GM12878 (cell line): Measurements from ENCODE around the gene IFIH1. TPM values are rescaled to one million over a fixed set of nuclear protein-coding genes. Genes with fewer than 3 reads are reported as not detected.

Source experiments
- ATAC-seq: fragments of 200-7000 bp; cut with Tn5 transposase; 3 replicates; pipeline ENCODE4 v1.9.1; 2020; ENCODE audit warnings: mild to moderate bottlenecking, moderate library complexity
- BruUV-seq: library from RNA; stranded (reverse); fragments of 400-500 nt; replicated peaks from 2 replicates; lab custom pipeline; 2021; lab: Mats Ljungman, UMichigan
- CTCF ChIA-PET: fragments of 300-600 bp; sonication (Branson Sonifier 250); formaldehyde crosslinking; extraction: SDS; loops from one replicate; lab custom pipeline; 2021; ENCODE audit warnings: inconsistent platforms; lab: Yijun Ruan, JAX
- POLR2A ChIA-PET: fragments of 350-600 bp; formaldehyde crosslinking; extraction: SDS; loops from one replicate; lab custom pipeline; 2021; ENCODE audit warnings: inconsistent platforms; lab: Charles Lee
- RAD21 ChIA-PET: fragments of 300-600 bp; sonication (Branson Sonifier 250); formaldehyde crosslinking; loops from one replicate; lab custom pipeline; 2023; ENCODE audit warnings: antibody characterized with exemption; ENCODE audit not compliant: unreplicated experiment; lab: Charles Lee
- SMC1A ChIA-PET: fragments of 300-600 bp; sonication (Branson Sonifier 250); formaldehyde crosslinking; loops from one replicate; lab custom pipeline; 2023; ENCODE audit not compliant: unreplicated experiment, uncharacterized antibody; lab: Charles Lee
- DNase-seq: peaks from one replicate; pipeline ENCODE4 v3.0.0-alpha.2; 2011; ENCODE audit warnings: low read depth, low spot score
- FAIRE-seq: peaks from 3 replicates; lab custom pipeline; 2011; peaks lifted over from hg19 to GRCh38; lab: Jason Lieb, UNC
- H2AFZ ChIP-seq: 2 replicates; pipeline ENCODE4 v1.6.0; 2011; ENCODE audit warnings: low read depth, low read length, control low read depth; ENCODE audit not compliant: control insufficient read depth
- H3K27ac ChIP-seq: 2 replicates; pipeline ENCODE4 v1.5.1; 2011; ENCODE audit warnings: control low read depth; ENCODE audit not compliant: control insufficient read depth, insufficient read depth
- H3K27me3 ChIP-seq, 2 experiments: replicated peaks in 1 of 2; 2 replicates each; pipeline versions ENCODE4 v1.6.0 to v1.6.1; 2011; ENCODE audit warnings: low read length in 1 of 2; ENCODE audit not compliant: control insufficient read depth in 2 of 2, insufficient read depth in 2 of 2
- H3K36me3 ChIP-seq, 2 experiments: 2 replicates each; pipeline ENCODE4 v1.5.1; 2011; ENCODE audit warnings: low read length in 1 of 2; ENCODE audit not compliant: control insufficient read depth in 2 of 2, insufficient read depth in 2 of 2
- H3K4me1 ChIP-seq: 2 replicates; pipeline ENCODE4 v1.6.1; 2011; ENCODE audit warnings: mild to moderate bottlenecking, low read length, moderate library complexity, mixed read lengths; ENCODE audit not compliant: control insufficient read depth, insufficient read depth
- H3K4me2 ChIP-seq: 2 replicates; pipeline ENCODE4 v1.6.0; 2011; ENCODE audit warnings: control low read depth; ENCODE audit not compliant: control insufficient read depth, insufficient read depth
- H3K4me3 ChIP-seq: fragments of 200-600 bp; sonication (generic); 2 replicates; pipeline ENCODE4 v1.5.1; 2016
- H3K79me2 ChIP-seq: 2 replicates; pipeline ENCODE4 v1.6.0; 2011; ENCODE audit warnings: low read length; ENCODE audit not compliant: control insufficient read depth, insufficient read depth
- H3K9ac ChIP-seq: 2 replicates; pipeline ENCODE4 v1.8.0; 2011; ENCODE audit warnings: low read length, control low read depth, mixed read lengths; ENCODE audit not compliant: control insufficient read depth, insufficient read depth
- H3K9me3 ChIP-seq: replicated peaks from 3 replicates; pipeline ENCODE4 v1.5.1; 2011; ENCODE audit warnings: mild to moderate bottlenecking, low read length; ENCODE audit not compliant: control insufficient read depth, insufficient read depth
- H4K20me1 ChIP-seq: 2 replicates; pipeline ENCODE4 v1.6.0; 2011; ENCODE audit not compliant: control insufficient read depth, insufficient read depth
- CBFB ChIP-seq: IDR thresholded peaks from 2 replicates; pipeline ENCODE4 v1.6.1; 2016; ENCODE audit warnings: antibody characterized with exemption, low read depth
- CHD1 ChIP-seq: IDR thresholded peaks from 2 replicates; pipeline ENCODE4 v1.6.1; 2012; ENCODE audit warnings: low read depth, low read length, improper control_type of control experiment
- ESRRA ChIP-seq: IDR thresholded peaks from 2 replicates; pipeline ENCODE4 v1.6.1; 2012; ENCODE audit warnings: mild to moderate bottlenecking, low read length, improper control_type of control experiment
- IKZF2 ChIP-seq, 2 experiments: fragments of 450-650 bp; IDR thresholded peaks; 2 replicates each; pipeline ENCODE4 v1.6.1; 2017; ENCODE audit warnings: mild to moderate bottlenecking in 2 of 2, moderate library complexity in 2 of 2
- IRF3 ChIP-seq: fragments of 450-650 bp; IDR thresholded peaks from 2 replicates; pipeline ENCODE4 v1.6.1; 2014; ENCODE audit warnings: mild to moderate bottlenecking
- JUND ChIP-seq: IDR thresholded peaks from 2 replicates; pipeline ENCODE4 v1.6.1; 2012; ENCODE audit warnings: low read depth, mild to moderate bottlenecking, low read length, improper control_type of control experiment, moderate library complexity
- LARP7 ChIP-seq: fragments of 450-650 bp; IDR thresholded peaks from 2 replicates; pipeline ENCODE4 v1.6.1; 2017; ENCODE audit warnings: mild to moderate bottlenecking
- MTA2 ChIP-seq: fragments of 450-650 bp; IDR thresholded peaks from 2 replicates; pipeline ENCODE4 v1.6.1; 2016; ENCODE audit warnings: low read depth, mild to moderate bottlenecking, moderate library complexity
- NR2C2 ChIP-seq: IDR thresholded peaks from 2 replicates; pipeline ENCODE4 v1.6.1; 2011; ENCODE audit warnings: borderline replicate concordance, low read depth; ENCODE audit not compliant: control insufficient read depth, insufficient read length
- PKNOX1 ChIP-seq: fragments of 450-650 bp; IDR thresholded peaks from 2 replicates; pipeline ENCODE4 v1.6.1; 2016; ENCODE audit warnings: mild to moderate bottlenecking
- RCOR1 ChIP-seq: conservative IDR thresholded peaks from 2 replicates; pipeline ENCODE4 v1.6.1; 2012; ENCODE audit warnings: low read depth, low read length, improper control_type of control experiment
- ZSCAN29 ChIP-seq: fragments of 450-650 bp; IDR thresholded peaks from 2 replicates; pipeline ENCODE4 v1.6.1; 2017; ENCODE audit warnings: mild to moderate bottlenecking, moderate library complexity
- ZZZ3 ChIP-seq: IDR thresholded peaks from 2 replicates; pipeline ENCODE4 v1.6.1; 2011; ENCODE audit warnings: low read depth; ENCODE audit not compliant: control insufficient read depth, insufficient read length
- WGBS: methylation state at CpG from one replicate; pipeline ENCODE4 v1.1.6; 2016; ENCODE audit warnings: low lambda C conversion rate; ENCODE audit not compliant: insufficient replicate concordance, insufficient coverage; ENCODE audit errors: missing lambda C conversion rate; 5-methylcytosine and 5-hydroxymethylcytosine counted together
- in situ Hi-C: fragments of 300-500 bp; cut with MboI; formaldehyde crosslinking; loops from 9 replicates; pipeline ENCODE4 v1.14.3; 2018; ENCODE audit warnings: mixed read lengths
- intact Hi-C: fragments of 100-400 bp; cut with micrococcal nuclease; formaldehyde crosslinking; loops from one replicate; pipeline ENCODE4 v1.14.2; 2022; ENCODE audit not compliant: unreplicated experiment
- polyA plus RNA-seq, 11 experiments: library from polyadenylated mRNA; depleted of rRNA in 4 of 11; unstranded in 6 of 11; stranded (reverse) in 5 of 11; fragments of >200 nt; fragmentation: Nextera tagmentation in 4 of 11; fragmentation: Illumina TruSeq in 1 of 11; extraction: Ambion mirVana in 4 of 11; extraction: Trizol in 1 of 11; gene quantifications; 1 replicate in 1 of 11; 2 replicates in 10 of 11; pipeline versions ENCODE4 v1.2.1 to v1.2.3, GENCODE V29; 2011 to 2016; ENCODE audit warnings: inconsistent platforms in 2 of 11, missing spikeins in 2 of 11, low read depth in 1 of 11
- total RNA-seq, 4 experiments: library from RNA; depleted of rRNA in 3 of 4; stranded (reverse); fragments of >200 nt in 3 of 4; fragmentation: Illumina TruSeq in 1 of 4; extraction: Trizol in 1 of 4; gene quantifications; 2 replicates each; pipeline versions ENCODE4 v1.2.1 to v1.2.3, GENCODE V29; 2013 to 2021
- TF ChIP-seq, protein P1 (sequence below): IDR thresholded peaks from 2 replicates; pipeline ENCODE4 v1.6.1; 2011; ENCODE audit warnings: low read depth, mild to moderate bottlenecking, low read length, moderate library complexity, borderline replicate concordance; ENCODE audit errors: extremely low read depth

The IFIH1 gene
- total and polyA plus RNA-seq, 10 of the 15 experiments (the other 5 are each of a cell fraction or from before 2014, with no cell fraction given), result 12.5 to 40.9 (median 28.8) TPM

GRCh38 chr2:162233197-162233596, 85.3 kb downstream of the IFIH1 start:
- FAIRE-seq (no peak), ATAC-seq (no peak), DNase-seq (no peak)
- Histone ChIP-seq H3K79me2 (no peaks in the 10 kb centered on the region), H3K4me1 (no peaks in the 10 kb centered on the region), H3K9me3 (no peaks in the 10 kb centered on the region), H3K27me3 (no peaks in the 10 kb centered on the region), H2AFZ (no peak overlapping the region), H3K9ac (no peak overlapping the region), H3K4me3 (no peak overlapping the region), H4K20me1 (no peaks in the 10 kb centered on the region), H3K27ac (no peak overlapping the region), H3K36me3 (no peaks in the 10 kb centered on the region), H3K4me2 (no peak overlapping the region)
- in situ Hi-C loops, result no loop called here
- intact Hi-C loops, result no loop called here
- SMC1A ChIA-PET, result interaction anchor here (1.0 to 2.2 kb wide), 2 partner anchors 13 to 87 kb away, joined by 3 to 8 read pairs; no protein-coding TSS in a partner anchor
- TF ChIP-seq ESRRA, result no peak
- no peak for TF ChIP-seq PKNOX1
- TF ChIP-seq CHD1, result no peak
- TF ChIP-seq, protein P1, sequence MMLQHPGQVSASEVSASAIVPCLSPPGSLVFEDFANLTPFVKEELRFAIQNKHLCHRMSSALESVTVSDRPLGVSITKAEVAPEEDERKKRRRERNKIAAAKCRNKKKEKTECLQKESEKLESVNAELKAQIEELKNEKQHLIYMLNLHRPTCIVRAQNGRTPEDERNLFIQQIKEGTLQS, result no peak
- WGBS, result 0% methylated on average over 1 of the region's 1 CpG
- RAD21 ChIA-PET, result interaction anchor here (1.3 kb wide), 1 partner anchor 65 kb away, joined by 3 read pairs; no protein-coding TSS in a partner anchor
- BruUV-seq, result no TSS peak
- CTCF ChIA-PET, result interaction anchor here (3.7 kb wide), 1 partner anchor 12 kb away, joined by 34 read pairs; no protein-coding TSS in a partner anchor
- POLR2A ChIA-PET, result no interaction called here

DNA sequence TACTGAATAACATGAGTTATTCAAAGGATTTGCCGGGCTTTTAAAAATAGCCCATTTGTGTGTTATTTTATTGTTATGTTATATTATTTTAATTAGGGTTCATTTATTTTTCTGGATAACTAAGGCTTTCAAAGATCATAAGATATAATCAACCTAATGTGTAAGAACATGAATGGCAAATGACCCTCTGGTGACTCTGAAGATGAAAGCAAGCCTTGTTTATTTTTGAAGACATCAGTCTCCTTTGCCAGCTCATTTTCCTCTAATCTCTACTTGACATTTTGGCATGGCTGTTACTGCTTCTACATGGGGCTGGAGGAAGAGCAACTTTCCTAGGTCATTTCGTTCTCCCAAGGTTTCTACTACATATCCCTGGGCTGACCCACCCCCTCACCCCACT, 85.8 kb downstream of the IFIH1 start:
- CTCF ChIA-PET, result interaction anchor here (2.0 to 3.7 kb wide), 2 partner anchors 12 to 65 kb away, joined by 10 to 34 read pairs; no protein-coding TSS in a partner anchor
- WGBS, result 44% methylated on average over 2 of the region's 2 CpGs
- Histone ChIP-seq H3K36me3 (no peaks in the 10 kb centered on the region), H3K9ac (no peak overlapping the region), H3K4me1 (no peaks in the 10 kb centered on the region), H3K27ac (no peak overlapping the region), H3K4me3 (no peak overlapping the region), H3K79me2 (no peaks in the 10 kb centered on the region), H4K20me1 (no peaks in the 10 kb centered on the region), H3K27me3 (no peaks in the 10 kb centered on the region), H3K9me3 (no peaks in the 10 kb centered on the region), H3K4me2 (no peak overlapping the region), H2AFZ (no peak overlapping the region)
- POLR2A ChIA-PET, result no interaction called here
- FAIRE-seq, result no peak
- SMC1A ChIA-PET, result interaction anchor here (0.9 to 2.2 kb wide), 4 partner anchors 9 to 45 kb away, joined by 3 to 8 read pairs (median 4); no protein-coding TSS in a partner anchor
- no TSS peak for BruUV-seq
- intact Hi-C loops (no loop called here), in situ Hi-C loops (no loop called here)
- no peak for DNase-seq
- no peak for ATAC-seq
- TF ChIP-seq LARP7 (no peak), RCOR1 (no peak), ZZZ3 (no peak), IKZF2 (IDR thresholded peaks at IDR 0.05) (no peak), CBFB (no peak), ZSCAN29 (no peak), MTA2 (no peak), JUND (no peak), NR2C2 (no peak), IRF3 (no peak)
- RAD21 ChIA-PET, result no interaction called here
